GM18499 (cell line): ENCODE measurements around the gene TMEM132D.

ENCODE experiments used
- ATAC-seq: cut with Tn5 transposase; IDR thresholded peaks from one replicate; pipeline ENCODE4 v1.9.1; 2021; ENCODE audit warnings: moderate number of reproducible peaks; ENCODE audit not compliant: insufficient read depth, unreplicated experiment

Gene TMEM132D

GRCh38 chr12:129300011-129300410, 603.8 kb downstream of the TMEM132D start:
- no peak for ATAC-seq

- no peak for ATAC-seq
These were observed 604.9 kb downstream of the TMEM132D start for GRCh38 chr12:129298921-129299320.

- ATAC-seq = no peak
These were observed 607.2 kb downstream of the TMEM132D start for GRCh38 chr12:129296671-129297070.

- ATAC-seq = no peak
These were observed 609.0 kb downstream of the TMEM132D start for GRCh38 chr12:129294868-129295267.

- ATAC-seq = no peak
These were observed 624.1 kb downstream of the TMEM132D start for GRCh38 chr12:129279771-129280170.

GRCh38 chr12:129276361-129277060, 627.3 kb downstream of the TMEM132D start:
- ATAC-seq = no peak

- ATAC-seq = no peak
These were observed 633.9 kb downstream of the TMEM132D start for GRCh38 chr12:129269756-129270495.

GRCh38 chr12:129258781-129259318, 645.0 kb downstream of the TMEM132D start:
- no peak for ATAC-seq

- ATAC-seq = no peak
These were observed 646.3 kb downstream of the TMEM132D start for GRCh38 chr12:129257524-129257923.

- ATAC-seq = no peak
These were observed 657.2 kb downstream of the TMEM132D start for GRCh38 chr12:129246630-129247029.

- ATAC-seq = no peak
These were observed 658.1 kb downstream of the TMEM132D start for GRCh38 chr12:129245769-129246168.

- ATAC-seq = no peak
These were observed 662.0 kb downstream of the TMEM132D start for GRCh38 chr12:129241852-129242251.

- no peak for ATAC-seq
These were observed 665.9 kb downstream of the TMEM132D start for GRCh38 chr12:129237881-129238280.

- no peak for ATAC-seq
These were observed 669.6 kb downstream of the TMEM132D start for GRCh38 chr12:129234209-129234608.

- no peak for ATAC-seq
These were observed 672.3 kb downstream of the TMEM132D start for GRCh38 chr12:129231491-129231890.

GRCh38 chr12:129230995-129231394, 672.8 kb downstream of the TMEM132D start:
- ATAC-seq = no peak

GRCh38 chr12:129226851-129227250, 677.0 kb downstream of the TMEM132D start:
- no peak for ATAC-seq

- no peak for ATAC-seq
These were observed 677.8 kb downstream of the TMEM132D start for GRCh38 chr12:129226005-129226404.

- no peak for ATAC-seq
These were observed 688.3 kb downstream of the TMEM132D start for GRCh38 chr12:129215556-129215955.

GRCh38 chr12:129213551-129213950, 690.3 kb downstream of the TMEM132D start:
- no peak for ATAC-seq

GRCh38 chr12:129211862-129212630, 691.8 kb downstream of the TMEM132D start:
- ATAC-seq = no peak
